Sigmoid colon (tissue), 7 donors: ENCODE results near the gene NEURL1B. TPM values are rescaled to one million over a fixed set of nuclear protein-coding genes. Genes with fewer than 3 reads are reported as not detected.

ENCODE experiments used
- DNase-seq: peaks from one replicate; pipeline ENCODE4 v3.0.0-alpha.2; 2019
- H3K27ac ChIP-seq, 4 donors: fragments of 200-600 bp; sonication (generic); one replicate each; pipeline ENCODE4 v1.5.1; 2016 to 2019; ENCODE audit warnings: mild to moderate bottlenecking in 1 of 4
- H3K27me3 ChIP-seq, 3 donors: fragments of 200-600 bp; sonication (generic); one replicate each; pipeline ENCODE4 v1.5.1; 2019; ENCODE audit warnings: mild to moderate bottlenecking in 1 of 3
- H3K36me3 ChIP-seq, 4 donors: fragments of 200-600 bp; sonication (generic); one replicate each; pipeline ENCODE4 v1.5.1; 2016 to 2019
- H3K4me1 ChIP-seq, 4 donors: fragments of 200-600 bp; sonication (generic); one replicate each; pipeline ENCODE4 v1.5.1; 2017 to 2019
- H3K4me3 ChIP-seq, 4 donors: fragments of 200-600 bp; sonication (generic); one replicate each; pipeline ENCODE4 v1.5.1; 2017 to 2019; ENCODE audit warnings: mild to moderate bottlenecking in 2 of 4, moderate library complexity in 1 of 4
- H3K9me3 ChIP-seq, 4 donors: fragments of 200-600 bp in 3 of 4; sonication (generic) in 3 of 4; one replicate each; pipeline versions ENCODE4 v1.5.1 to v1.6.1; 2013 to 2019
- CTCF ChIP-seq, 4 experiments: fragments of 450-650 bp in 3 of 4; fragments of 200-600 bp in 1 of 4; IDR thresholded peaks; one replicate each; pipeline ENCODE4 v1.5.1; 2016 to 2019; ENCODE audit warnings: antibody characterized with exemption in 4 of 4, mild to moderate bottlenecking in 3 of 4, moderate library complexity in 2 of 4
- EP300 ChIP-seq, 4 donors: sonication (generic); formaldehyde crosslinking; IDR thresholded peaks; one replicate each; pipeline ENCODE4 v1.6.1; 2017; ENCODE audit warnings: antibody characterized with exemption in 4 of 4
- POLR2A ChIP-seq, 2 donors: fragments of 450-650 bp; IDR thresholded peaks; one replicate each; pipeline ENCODE4 v1.6.1; 2016; ENCODE audit warnings: antibody characterized with exemption in 2 of 2, mild to moderate bottlenecking in 2 of 2, moderate library complexity in 2 of 2
- POLR2AphosphoS5 ChIP-seq, 4 donors: sonication (generic); formaldehyde crosslinking; IDR thresholded peaks; one replicate each; pipeline ENCODE4 v1.6.1; 2017; ENCODE audit warnings: antibody characterized with exemption in 4 of 4
- WGBS, 2 donors: extraction: QIAGEN DNeasy Blood & Tissue Kit; methylation state at CpG; one replicate each; pipeline ENCODE4 v1.1.7; 2013; 5-methylcytosine and 5-hydroxymethylcytosine counted together
- intact Hi-C: fragments of 100-400 bp; cut with DNase I; formaldehyde crosslinking; loops from one replicate; pipeline ENCODE4 v1.15.1; 2023
- polyA plus RNA-seq, 3 donors: library from polyadenylated mRNA; stranded (reverse); fragments of 200-250 nt; gene quantifications; one replicate each; pipeline ENCODE4 v1.2.3, GENCODE V29; 2013
- total RNA-seq, 4 donors: library from RNA; depleted of rRNA; stranded (reverse); fragments of >200 nt; gene quantifications; one replicate each; pipeline ENCODE4 v1.1.0, GENCODE V29; 2016
- donor health status: healthy with polysubstance abuse.
- donor health status: Bipolar disorder and iron deficiency.
- donor health status: healthy.

NEURL1B gene
- total and polyA plus RNA-seq, 7 donors, result 12.6 to 53.2 (median 32.9) TPM

- peaks cover 0 to 81% (median 76%) of the 10 kb centered on the region in 4 donors for H3K4me1 ChIP-seq
- H3K4me3 ChIP-seq, result no peak overlapping the region
- H3K36me3 ChIP-seq, result peaks cover 0 to 28% (median 12%) of the 10 kb centered on the region in 4 donors
- no peaks in the 10 kb centered on the region for H3K27me3 ChIP-seq
- no peaks in the 10 kb centered on the region for H3K9me3 ChIP-seq
- TF ChIP-seq POLR2A (IDR thresholded peaks at IDR 0.05) (no peak), EP300 (IDR thresholded peaks at IDR 0.05) (no peak), CTCF (IDR thresholded peaks at IDR 0.05) (no peak), POLR2AphosphoS5 (IDR thresholded peaks at IDR 0.05) (no peak)
- H3K27ac ChIP-seq, result peak overlapping the region; percentile 62 to 83 (median 76)
- WGBS, 2 donors, result 83 to 86% methylated on average over 10 of the region's 10 CpGs
- DNase-seq, result peak; percentile 62
- intact Hi-C loops, result loop anchor here (2.0 to 10.0 kb wide), 2 partner anchors 47 to 585 kb away; no protein-coding TSS in a partner anchor
These were observed 48.7 kb downstream of the NEURL1B start for GRCh38 chr5:172689801-172690200.

DNA sequence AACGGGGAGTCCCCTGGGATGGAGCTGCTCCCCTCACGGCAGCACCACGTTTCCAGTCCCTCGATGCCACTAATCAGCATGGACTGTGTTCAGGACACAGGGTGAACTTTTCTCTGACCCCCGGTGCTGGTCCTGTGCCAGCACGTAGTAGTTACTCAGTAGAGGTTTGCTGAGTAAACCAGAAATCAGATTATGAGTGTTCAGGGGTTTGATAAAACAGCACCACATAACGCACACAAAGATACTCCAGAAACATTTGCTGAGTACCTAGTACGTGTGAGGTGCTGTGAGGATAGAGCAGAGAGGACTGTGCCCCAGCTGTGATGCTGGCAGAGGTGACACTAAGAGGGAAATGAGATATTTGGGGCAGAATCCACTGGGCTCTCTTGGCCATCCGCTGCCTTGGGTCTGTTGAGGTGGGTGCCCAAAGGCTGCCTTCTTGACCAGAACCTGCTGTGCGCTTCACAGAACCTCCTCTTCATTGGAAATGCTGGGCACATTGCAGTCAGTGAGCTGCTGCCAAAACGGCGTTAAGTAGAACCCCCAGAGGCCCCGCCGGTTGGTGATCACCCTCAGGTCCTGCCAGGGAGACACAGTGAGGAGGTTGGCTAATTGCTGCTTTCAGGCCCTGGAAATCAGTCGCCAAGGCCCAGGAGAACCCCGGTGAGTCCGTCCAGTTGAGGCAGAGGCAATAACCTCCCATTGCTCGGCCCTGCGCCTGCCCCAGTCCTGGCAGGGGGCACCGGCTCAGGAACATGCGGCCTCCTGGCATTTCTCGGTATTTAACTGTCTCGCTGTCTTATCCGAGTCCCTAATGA is 49.4 kb downstream of the NEURL1B start:
- Histone ChIP-seq H3K4me1 (peaks cover 0 to 86% (median 79%) of the 10 kb centered on the region in 4 donors), H3K27ac (peak overlapping the region; percentile 62 to 83 (median 76)), H3K36me3 (peaks cover 0 to 28% (median 11%) of the 10 kb centered on the region in 4 donors), H3K27me3 (no peaks in the 10 kb centered on the region), H3K9me3 (no peaks in the 10 kb centered on the region), H3K4me3 (no peak overlapping the region)
- TF ChIP-seq POLR2A (IDR thresholded peaks at IDR 0.05) (no peak), EP300 (IDR thresholded peaks at IDR 0.05) (no peak), CTCF (IDR thresholded peaks at IDR 0.05) (no peak), POLR2AphosphoS5 (IDR thresholded peaks at IDR 0.05) (no peak)
- peak; percentile 60 for DNase-seq
- WGBS, 2 donors, result 88 to 91% methylated on average over 24 of the region's 24 CpGs
- intact Hi-C loops, result loop anchor here (10.0 kb wide), 1 partner anchor 586 kb away; no protein-coding TSS in a partner anchor

DNA sequence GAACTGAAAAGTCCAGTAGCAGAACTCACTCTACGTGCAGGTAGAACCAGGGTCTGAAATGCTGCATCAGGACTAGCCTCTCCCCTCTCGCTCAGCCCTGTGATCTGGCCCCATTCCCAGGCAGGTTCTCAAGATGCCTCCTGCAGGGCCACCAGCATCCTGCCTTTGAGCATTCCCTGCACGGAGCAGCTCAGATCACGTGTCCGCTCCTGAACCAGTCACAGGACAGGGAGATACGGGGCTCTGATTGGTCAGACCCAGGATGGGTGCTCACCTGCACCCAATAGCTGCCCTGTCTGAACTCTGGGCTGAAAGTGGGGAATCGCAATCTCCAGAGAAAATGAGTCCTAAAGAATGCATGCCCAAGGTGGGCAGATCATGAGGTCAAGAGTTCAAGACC is 50.8 kb downstream of the NEURL1B start:
- 93 to 95% methylated on average over 7 of the region's 7 CpGs for WGBS, 2 donors
- Histone ChIP-seq H3K27me3 (no peaks in the 10 kb centered on the region), H3K9me3 (no peaks in the 10 kb centered on the region), H3K4me3 (no peak overlapping the region), H3K27ac (peak overlapping the region in 3 of 4 donors; percentile 30 to 88 (median 82)), H3K4me1 (peaks cover 0 to 86% (median 80%) of the 10 kb centered on the region in 4 donors), H3K36me3 (peaks cover 0 to 18% (median 5%) of the 10 kb centered on the region in 4 donors)
- peak; percentile 65 for DNase-seq
- intact Hi-C loops, result loop anchor here (10.0 kb wide), 1 partner anchor 587 kb away; no protein-coding TSS in a partner anchor
- no peak for TF ChIP-seq POLR2A (IDR thresholded peaks at IDR 0.05)
- TF ChIP-seq EP300 (IDR thresholded peaks at IDR 0.05), result no peak
- no peak for TF ChIP-seq CTCF (IDR thresholded peaks at IDR 0.05)
- TF ChIP-seq POLR2AphosphoS5 (IDR thresholded peaks at IDR 0.05), result no peak

DNA sequence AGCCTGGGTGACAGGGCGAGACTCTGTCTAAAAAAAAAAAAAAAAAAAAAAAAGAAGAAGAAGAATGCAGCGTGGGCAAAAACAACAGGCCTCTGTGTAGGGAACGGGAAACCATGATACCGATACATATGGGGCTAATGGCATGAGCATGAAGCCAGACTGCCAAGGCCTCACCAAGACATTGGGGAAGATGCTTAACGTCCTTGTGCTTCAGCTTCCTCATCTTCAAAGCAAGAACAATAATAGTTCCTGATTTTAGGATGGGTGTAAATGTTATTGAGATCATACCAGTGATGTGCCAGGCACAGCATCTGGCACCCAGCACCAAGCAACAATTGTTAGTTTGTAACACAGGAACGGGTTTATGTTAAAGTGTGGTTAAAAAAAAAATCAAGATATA is 51.4 kb downstream of the NEURL1B start:
- H3K9me3 ChIP-seq, result no peaks in the 10 kb centered on the region
- no peak for TF ChIP-seq CTCF (IDR thresholded peaks at IDR 0.05)
- TF ChIP-seq POLR2A (IDR thresholded peaks at IDR 0.05), result no peak
- TF ChIP-seq EP300 (IDR thresholded peaks at IDR 0.05), result no peak
- TF ChIP-seq POLR2AphosphoS5 (IDR thresholded peaks at IDR 0.05), result no peak
- no peaks in the 10 kb centered on the region for H3K27me3 ChIP-seq
- H3K27ac ChIP-seq, result peak overlapping the region; percentile 74 to 91 (median 85)
- intact Hi-C loops, result loop anchor here (10.0 kb wide), 1 partner anchor 588 kb away; no protein-coding TSS in a partner anchor
- H3K4me3 ChIP-seq, result no peak overlapping the region
- DNase-seq, result peak; percentile 51
- peaks cover 0 to 86% (median 78%) of the 10 kb centered on the region in 4 donors for H3K4me1 ChIP-seq
- H3K36me3 ChIP-seq, result peaks cover 0 to 12% (median 1%) of the 10 kb centered on the region in 4 donors
- WGBS, 2 donors, result 78 to 88% methylated on average over 6 of the region's 6 CpGs
